GM19193 (cell line): Measurements from ENCODE around the gene OSR1.
A peak's percentile ranks its signal among the peaks of the same experiment; 100 is the strongest.

Experiments
- POLR2A ChIP-seq: IDR thresholded peaks from 4 replicates; pipeline ENCODE4 v1.6.1; 2011; ENCODE audit not compliant: insufficient read depth, insufficient read length; ENCODE audit errors: extremely low read depth

OSR1 gene

GRCh38 chr2:19351499-19351898 is 6.9 kb downstream of the OSR1 start:
- no peak for TF ChIP-seq POLR2A

GRCh38 chr2:19350678-19351401 is 7.6 kb downstream of the OSR1 start:
- TF ChIP-seq POLR2A = no peak

GRCh38 chr2:19349911-19350677 is 8.3 kb downstream of the OSR1 start:
- no peak for TF ChIP-seq POLR2A

- TF ChIP-seq POLR2A = no peak
These were observed 9.7 kb downstream of the OSR1 start for GRCh38 chr2:19348692-19349091.

GRCh38 chr2:19347619-19348562 is 10.5 kb downstream of the OSR1 start:
- peak; percentile 97 for TF ChIP-seq POLR2A

- no peak for TF ChIP-seq POLR2A
These were observed 11.3 kb downstream of the OSR1 start for GRCh38 chr2:19346983-19347618.

- TF ChIP-seq POLR2A = no peak
These were observed 20.7 kb downstream of the OSR1 start for GRCh38 chr2:19337742-19338141.

- no peak for TF ChIP-seq POLR2A
These were observed 21.2 kb downstream of the OSR1 start for GRCh38 chr2:19337202-19337601.

- no peak for TF ChIP-seq POLR2A
These were observed 21.6 kb downstream of the OSR1 start for GRCh38 chr2:19336781-19337180.

- TF ChIP-seq POLR2A = no peak
These were observed 25.9 kb downstream of the OSR1 start for GRCh38 chr2:19332503-19332902.

- no peak for TF ChIP-seq POLR2A
These were observed 27.0 kb downstream of the OSR1 start for GRCh38 chr2:19331450-19331849.

- no peak for TF ChIP-seq POLR2A
These were observed 28.0 kb downstream of the OSR1 start for GRCh38 chr2:19330436-19330835.

- TF ChIP-seq POLR2A = no peak
These were observed 29.0 kb downstream of the OSR1 start for GRCh38 chr2:19329445-19329844.

- no peak for TF ChIP-seq POLR2A
These were observed 30.9 kb downstream of the OSR1 start for GRCh38 chr2:19327496-19327895.

GRCh38 chr2:19321946-19322345 is 36.5 kb downstream of the OSR1 start:
- no peak for TF ChIP-seq POLR2A
